GM19455 (cell line): ENCODE data around the gene KDM2A.

Experiments
- ATAC-seq: cut with Tn5 transposase; IDR thresholded peaks from one replicate; pipeline ENCODE4 v1.9.1; 2021; ENCODE audit not compliant: unreplicated experiment

Gene KDM2A

GRCh38 chr11:67300256-67300755, 181.2 kb downstream of the KDM2A start:
- no peak for ATAC-seq

GRCh38 chr11:67300756-67301312, 181.8 kb downstream of the KDM2A start:
- no peak for ATAC-seq

GRCh38 chr11:67301313-67301921, 182.4 kb downstream of the KDM2A start:
- ATAC-seq: no peak

GRCh38 chr11:67301951-67302516, 183.0 kb downstream of the KDM2A start:
- no peak for ATAC-seq

GRCh38 chr11:67302571-67303131, 183.6 kb downstream of the KDM2A start:
- ATAC-seq: no peak

- ATAC-seq: no peak
These were observed 184.2 kb downstream of the KDM2A start, which contains the start of gene SSH3 for GRCh38 chr11:67303132-67303834. Gene SSH3 (plus strand): TSS chr11:67303530. CDS start chr11:67303626, 96 bp downstream.

- ATAC-seq: no peak
These were observed 184.9 kb downstream of the KDM2A start for GRCh38 chr11:67303835-67304411.

- ATAC-seq: no peak
These were observed 185.5 kb downstream of the KDM2A start for GRCh38 chr11:67304511-67305113.

- ATAC-seq: no peak
These were observed 187.9 kb downstream of the KDM2A start for GRCh38 chr11:67306769-67307544.

GRCh38 chr11:67307545-67308001, 188.5 kb downstream of the KDM2A start:
- no peak for ATAC-seq
